Spleen (tissue), 11 donors: ENCODE data around the gene COX7A2L. TPM values are rescaled to one million over a fixed set of nuclear protein-coding genes. Genes with fewer than 3 reads are reported as not detected.

Experiments used
- DNase-seq: peaks from one replicate; pipeline ENCODE4 v3.0.0-alpha.2; 2020
- H3K27ac ChIP-seq, 8 donors: fragments of 200-600 bp; sonication (generic) in 7 of 8; 1 replicate in 4 of 8; 2 replicates in 4 of 8; pipeline versions ENCODE4 v1.5.0 to v1.8.0; 2016 to 2021; ENCODE audit warnings: inconsistent platforms in 4 of 8, mild to moderate bottlenecking in 4 of 8, moderate library complexity in 1 of 8
- H3K27me3 ChIP-seq, 7 donors: fragments of 200-600 bp; sonication (generic) in 6 of 7; replicated peaks in 1 of 7; 1 replicate in 4 of 7; 2 replicates in 3 of 7; pipeline versions ENCODE4 v1.5.0 to v1.8.0; 2016 to 2021; ENCODE audit warnings: inconsistent platforms in 3 of 7, mild to moderate bottlenecking in 1 of 7
- H3K36me3 ChIP-seq, 6 donors: fragments of 200-600 bp; sonication (generic) in 5 of 6; 1 replicate in 4 of 6; 2 replicates in 2 of 6; pipeline versions ENCODE4 v1.5.0 to v1.8.0; 2016 to 2021; ENCODE audit warnings: inconsistent platforms in 2 of 6
- H3K4me1 ChIP-seq, 6 donors: fragments of 200-600 bp; sonication (generic) in 5 of 6; 1 replicate in 3 of 6; 2 replicates in 3 of 6; pipeline versions ENCODE4 v1.5.0 to v1.8.0; 2016 to 2021; ENCODE audit warnings: inconsistent platforms in 3 of 6
- H3K4me3 ChIP-seq, 8 donors: fragments of 200-600 bp; sonication (generic) in 7 of 8; 1 replicate in 4 of 8; 2 replicates in 4 of 8; pipeline versions ENCODE4 v1.5.0 to v1.8.0; 2016 to 2021; ENCODE audit warnings: inconsistent platforms in 4 of 8, mild to moderate bottlenecking in 4 of 8, moderate library complexity in 2 of 8
- H3K9me3 ChIP-seq, 8 donors: fragments of 200-600 bp; sonication (generic) in 7 of 8; 1 replicate in 4 of 8; 2 replicates in 4 of 8; pipeline versions ENCODE4 v1.5.0 to v1.8.0; 2016 to 2021; ENCODE audit warnings: inconsistent platforms in 4 of 8
- POLR2A ChIP-seq, 3 donors: fragments of 450-650 bp; IDR thresholded peaks; one replicate each; pipeline ENCODE4 v1.5.1; 2017; ENCODE audit warnings: antibody characterized with exemption in 3 of 3, mild to moderate bottlenecking in 1 of 3
- POLR2AphosphoS5 ChIP-seq, 3 donors: sonication (generic); formaldehyde crosslinking; IDR thresholded peaks; one replicate each; pipeline ENCODE4 v1.5.1; 2017; ENCODE audit warnings: antibody characterized with exemption in 3 of 3
- WGBS, 5 donors: extraction: QIAGEN DNeasy Blood & Tissue Kit in 3 of 5; methylation state at CpG; one replicate each; pipeline versions ENCODE4 v1.1.5 to v1.1.7; 2013 to 2018; 5-methylcytosine and 5-hydroxymethylcytosine counted together
- intact Hi-C: fragments of 100-400 bp; cut with DNase I; formaldehyde crosslinking; loops from one replicate; pipeline ENCODE4 v1.15.0; 2023; ENCODE audit warnings: low total_unique reads
- polyA plus RNA-seq, 3 donors: library from polyadenylated mRNA; stranded (reverse); fragments of 200-250 nt; gene quantifications; one replicate each; pipeline ENCODE4 v1.2.1, GENCODE V29; 2013
- total RNA-seq, 7 donors: library from RNA; depleted of rRNA in 3 of 7; stranded (reverse); fragments of >200 nt in 3 of 7; fragmentation: NEBNext Ultra II Directional in 4 of 7; extraction: Animal tissue kit (Norgen Biotek cat#: 25700) in 4 of 7; gene quantifications; one replicate each; pipeline versions ENCODE4 v1.1.0 to v1.2.1, GENCODE V29; 2016 to 2021
- TF ChIP-seq, protein P1 (sequence below), 11 experiments: fragments of 200-600 bp in 7 of 11; fragments of 450-650 bp in 4 of 11; sonication (generic) in 4 of 11; IDR thresholded peaks in 8 of 11; conservative IDR thresholded peaks in 3 of 11; 1 replicate in 7 of 11; 2 replicates in 4 of 11; pipeline versions ENCODE4 v1.4.0 to v1.8.0; 2016 to 2021; ENCODE audit warnings: antibody characterized with exemption in 11 of 11, inconsistent platforms in 4 of 11, mild to moderate bottlenecking in 1 of 11
- donor health status: healthy with polysubstance abuse.
- donor health status: DM: no; HTN: no; CAD: no; lungs with moderate emphysema.
- donor health status: DM: no; HTN: no; CAD: no.
- donor health status: Bipolar disorder and iron deficiency.
- donor health status: healthy.
- donor health status: DM: no; HTN: no; CAD: no.
- donor health status: DM: yes; HTN: yes; CAD: no.

Gene COX7A2L
- total and polyA plus RNA-seq, 10 donors, result 63.3 to 144 (median 101) TPM

- Histone ChIP-seq H3K36me3 (peaks cover 0 to 96% (median 40%) of the 10 kb centered on the region in 6 donors), H3K27me3 (no peaks in the 10 kb centered on the region), H3K27ac (no peak overlapping the region), H3K9me3 (no peaks in the 10 kb centered on the region), H3K4me3 (no peak overlapping the region), H3K4me1 (peaks cover 0 to 15% (median 0%) of the 10 kb centered on the region in 6 donors)
- DNase-seq, result no peak
- intact Hi-C loops, result no loop called here
- 70 to 87% (median 80%) methylated on average over 4 of the region's 4 CpGs for WGBS, 5 donors
- TF ChIP-seq POLR2AphosphoS5 (IDR thresholded peaks at IDR 0.05), result no peak
- TF ChIP-seq POLR2A (IDR thresholded peaks at IDR 0.05), result no peak
- TF ChIP-seq, protein P1, sequence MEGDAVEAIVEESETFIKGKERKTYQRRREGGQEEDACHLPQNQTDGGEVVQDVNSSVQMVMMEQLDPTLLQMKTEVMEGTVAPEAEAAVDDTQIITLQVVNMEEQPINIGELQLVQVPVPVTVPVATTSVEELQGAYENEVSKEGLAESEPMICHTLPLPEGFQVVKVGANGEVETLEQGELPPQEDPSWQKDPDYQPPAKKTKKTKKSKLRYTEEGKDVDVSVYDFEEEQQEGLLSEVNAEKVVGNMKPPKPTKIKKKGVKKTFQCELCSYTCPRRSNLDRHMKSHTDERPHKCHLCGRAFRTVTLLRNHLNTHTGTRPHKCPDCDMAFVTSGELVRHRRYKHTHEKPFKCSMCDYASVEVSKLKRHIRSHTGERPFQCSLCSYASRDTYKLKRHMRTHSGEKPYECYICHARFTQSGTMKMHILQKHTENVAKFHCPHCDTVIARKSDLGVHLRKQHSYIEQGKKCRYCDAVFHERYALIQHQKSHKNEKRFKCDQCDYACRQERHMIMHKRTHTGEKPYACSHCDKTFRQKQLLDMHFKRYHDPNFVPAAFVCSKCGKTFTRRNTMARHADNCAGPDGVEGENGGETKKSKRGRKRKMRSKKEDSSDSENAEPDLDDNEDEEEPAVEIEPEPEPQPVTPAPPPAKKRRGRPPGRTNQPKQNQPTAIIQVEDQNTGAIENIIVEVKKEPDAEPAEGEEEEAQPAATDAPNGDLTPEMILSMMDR (IDR thresholded peaks at IDR 0.05 in 8 of 11, conservative IDR thresholded peaks at IDR 0.05 in 3 of 11), result no peak
Measured at GRCh38 chr2:42312106-42312505, 48.9 kb downstream of the COX7A2L start.

DNA sequence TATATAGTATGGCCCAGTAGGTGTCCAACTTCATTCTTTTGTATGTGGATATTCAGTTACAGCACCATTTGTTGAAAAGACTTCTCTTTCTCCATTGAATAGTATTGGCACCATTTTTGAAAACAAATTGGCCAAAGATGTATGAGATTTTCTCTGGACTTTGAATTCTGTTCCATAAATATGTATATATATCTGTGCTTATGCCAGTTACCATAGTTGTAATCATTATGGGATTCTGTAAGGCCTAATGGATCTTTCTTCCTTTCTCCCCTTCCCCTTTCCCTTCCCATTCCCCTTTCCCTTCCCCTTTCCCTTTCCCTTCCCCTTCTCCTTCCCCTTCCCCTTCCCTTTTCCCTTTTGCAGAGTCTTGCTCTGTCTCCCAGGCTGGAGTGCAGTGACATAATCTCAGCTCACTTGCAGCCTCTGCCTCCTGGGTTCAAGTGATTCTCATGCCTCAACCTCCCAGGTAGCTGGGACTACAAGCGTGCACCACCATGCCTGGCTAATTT is 51.0 kb downstream of the COX7A2L start:
- no peak overlapping the region for H3K27ac ChIP-seq
- peaks cover 0 to 8% (median 0%) of the 10 kb centered on the region in 6 donors for H3K4me1 ChIP-seq
- no peak overlapping the region for H3K4me3 ChIP-seq
- H3K9me3 ChIP-seq, result no peaks in the 10 kb centered on the region
- TF ChIP-seq, protein P1 (IDR thresholded peaks at IDR 0.05 in 8 of 11, conservative IDR thresholded peaks at IDR 0.05 in 3 of 11), result no peak
- intact Hi-C loops, result no loop called here
- WGBS, 5 donors, result 97 to 100% (median 100%) methylated on average over 1 of the region's 1 CpG
- DNase-seq, result no peak
- H3K36me3 ChIP-seq, result peaks cover 0 to 96% (median 40%) of the 10 kb centered on the region in 6 donors
- no peaks in the 10 kb centered on the region for H3K27me3 ChIP-seq

DNA sequence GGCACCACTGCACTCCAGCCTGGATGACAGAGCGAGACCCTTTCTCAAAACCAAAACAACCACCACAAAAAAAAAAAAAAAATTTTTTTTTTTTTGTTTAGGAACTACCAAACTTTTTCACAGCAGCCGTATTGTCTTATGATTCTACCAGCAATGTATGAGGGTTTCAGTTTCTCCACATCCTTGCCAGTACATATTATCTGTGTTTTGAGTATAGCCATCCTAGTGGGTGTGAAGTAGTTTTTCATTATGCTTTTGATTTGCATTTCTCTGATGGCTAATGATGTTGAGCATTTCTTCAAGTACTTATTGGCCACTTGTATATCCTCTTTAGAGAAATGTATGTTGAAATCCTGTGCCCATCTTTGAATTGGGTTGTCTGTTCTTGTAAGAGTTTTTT is 51.7 kb downstream of the COX7A2L start:
- WGBS, 5 donors, result 87 to 98% (median 95%) methylated on average over 2 of the region's 2 CpGs
- intact Hi-C loops, result no loop called here

DNA sequence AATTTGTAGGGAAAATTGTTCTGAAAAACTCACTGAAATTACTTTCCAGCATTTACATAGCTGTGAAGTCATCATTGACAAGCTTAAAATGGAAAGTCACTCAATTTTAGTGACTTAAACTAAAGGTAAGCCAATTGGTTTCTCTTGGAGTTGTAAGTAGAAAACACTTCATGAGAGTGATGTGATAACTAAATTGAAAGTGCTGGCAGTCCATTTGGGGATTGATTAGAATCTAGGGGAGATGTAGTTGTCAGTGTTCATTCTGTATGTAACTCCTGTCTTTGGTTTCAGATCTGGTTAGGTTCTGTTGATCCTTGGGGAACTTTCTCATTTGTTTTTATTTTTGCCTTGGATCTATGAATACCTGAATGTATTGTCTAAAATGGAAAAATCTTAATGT is 53.8 kb downstream of the COX7A2L start:
- no peak overlapping the region for H3K27ac ChIP-seq
- no peak overlapping the region for H3K4me3 ChIP-seq
- H3K27me3 ChIP-seq, result no peaks in the 10 kb centered on the region
- H3K9me3 ChIP-seq, result no peaks in the 10 kb centered on the region
- DNase-seq, result no peak
- TF ChIP-seq POLR2AphosphoS5 (IDR thresholded peaks at IDR 0.05) (no peak), POLR2A (IDR thresholded peaks at IDR 0.05) (no peak)
- TF ChIP-seq, protein P1 (IDR thresholded peaks at IDR 0.05 in 8 of 11, conservative IDR thresholded peaks at IDR 0.05 in 3 of 11), result no peak
- intact Hi-C loops, result no loop called here
- H3K4me1 ChIP-seq, result no peaks in the 10 kb centered on the region
- H3K36me3 ChIP-seq, result peaks cover 2 to 96% (median 56%) of the 10 kb centered on the region in 6 donors

More for the DNA sequence above, 51.7 kb downstream of the COX7A2L start:
- no peak for DNase-seq
- H3K27ac ChIP-seq, result no peak overlapping the region
- peaks cover 0 to under 1% (median 0%) of the 10 kb centered on the region in 6 donors for H3K4me1 ChIP-seq
- TF ChIP-seq POLR2A (IDR thresholded peaks at IDR 0.05) (no peak), POLR2AphosphoS5 (IDR thresholded peaks at IDR 0.05) (no peak)
- TF ChIP-seq, protein P1 (IDR thresholded peaks at IDR 0.05 in 8 of 11, conservative IDR thresholded peaks at IDR 0.05 in 3 of 11), result no peak
- no peaks in the 10 kb centered on the region for H3K27me3 ChIP-seq
- peaks cover 0 to 96% (median 42%) of the 10 kb centered on the region in 6 donors for H3K36me3 ChIP-seq
- H3K9me3 ChIP-seq, result no peaks in the 10 kb centered on the region
- no peak overlapping the region for H3K4me3 ChIP-seq
